Measurements from ENCODE around the gene SNX8.

The SNX8 gene

GRCh38 chr7:2271273-2272026 is 42.8 kb downstream of the SNX8 start:
- TF ChIP-seq EP300 (IDR thresholded peaks at IDR 0.05; ENCODE audit: borderline replicate concordance): no peak
- TF ChIP-seq TCF12 (IDR thresholded peaks at IDR 0.05; ENCODE audit: low read depth): no peak

- TF ChIP-seq CREB1 (IDR thresholded peaks at IDR 0.05; ENCODE audit: low read depth): no peak
- no peak for TF ChIP-seq REST (IDR thresholded peaks at IDR 0.05; ENCODE audit: low read depth)
- no peak for TF ChIP-seq EGR1 (IDR thresholded peaks at IDR 0.05)
- TF ChIP-seq CEBPB (IDR thresholded peaks at IDR 0.05): no peak
- TF ChIP-seq ZBTB7A (IDR thresholded peaks at IDR 0.05; ENCODE audit: low read depth): no peak
- TF ChIP-seq FOXM1 (IDR thresholded peaks at IDR 0.05; ENCODE audit: borderline replicate concordance, low read depth): no peak
- TF ChIP-seq, protein P1, sequence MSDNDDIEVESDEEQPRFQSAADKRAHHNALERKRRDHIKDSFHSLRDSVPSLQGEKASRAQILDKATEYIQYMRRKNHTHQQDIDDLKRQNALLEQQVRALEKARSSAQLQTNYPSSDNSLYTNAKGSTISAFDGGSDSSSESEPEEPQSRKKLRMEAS (IDR thresholded peaks at IDR 0.05): no peak
- TF ChIP-seq YY1 (IDR thresholded peaks at IDR 0.05; ENCODE audit: low read depth): no peak
- TF ChIP-seq TCF12 (IDR thresholded peaks at IDR 0.05; ENCODE audit: low read depth): no peak
- no peak for TF ChIP-seq TEAD4 (IDR thresholded peaks at IDR 0.05)
- TF ChIP-seq NFIC (IDR thresholded peaks at IDR 0.05): no peak
- no peak for TF ChIP-seq TAF1 (IDR thresholded peaks at IDR 0.05; ENCODE audit: low read depth)
- no peak for TF ChIP-seq EP300 (IDR thresholded peaks at IDR 0.05; ENCODE audit: borderline replicate concordance)
- no peak for TF ChIP-seq USF1 (IDR thresholded peaks at IDR 0.05)
- TF ChIP-seq RAD21 (IDR thresholded peaks at IDR 0.05; ENCODE audit: low read depth): no peak
These were observed 43.7 kb downstream of the SNX8 start for GRCh38 chr7:2270495-2270894.

- TF ChIP-seq REST (IDR thresholded peaks at IDR 0.05; ENCODE audit: low read depth) (no peak), TEAD4 (IDR thresholded peaks at IDR 0.05) (no peak), CREB1 (IDR thresholded peaks at IDR 0.05; ENCODE audit: low read depth) (no peak), USF1 (IDR thresholded peaks at IDR 0.05) (no peak), NFIC (IDR thresholded peaks at IDR 0.05) (no peak), YY1 (IDR thresholded peaks at IDR 0.05; ENCODE audit: low read depth) (no peak), EGR1 (IDR thresholded peaks at IDR 0.05) (no peak), TCF12 (IDR thresholded peaks at IDR 0.05; ENCODE audit: low read depth) (no peak), EP300 (IDR thresholded peaks at IDR 0.05; ENCODE audit: borderline replicate concordance) (no peak)
These were observed 44.2 kb downstream of the SNX8 start for GRCh38 chr7:2269991-2270460.

DNA sequence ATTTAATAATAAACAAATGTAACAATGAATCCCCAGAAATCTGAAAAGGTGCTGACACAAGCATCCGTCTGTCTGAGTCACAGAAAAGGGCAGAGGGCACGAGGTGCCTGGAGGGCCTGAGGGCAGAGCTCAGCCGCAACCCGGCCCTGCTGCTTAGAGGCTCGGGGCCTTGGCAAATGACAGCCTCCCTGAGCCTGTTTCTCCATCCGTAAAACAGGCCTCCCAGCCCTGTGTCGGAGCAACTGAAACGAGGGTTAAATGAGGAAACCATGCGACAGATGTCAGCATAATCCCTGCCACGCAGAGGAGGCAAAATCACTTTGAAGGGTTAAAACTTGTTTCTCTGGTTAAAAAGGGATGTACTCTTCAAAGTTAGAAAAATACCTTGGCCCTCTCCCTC is 47.3 kb downstream of the SNX8 start:
- TF ChIP-seq TEAD4 (IDR thresholded peaks at IDR 0.05) (no peak), YY1 (IDR thresholded peaks at IDR 0.05; ENCODE audit: low read depth) (no peak), REST (IDR thresholded peaks at IDR 0.05; ENCODE audit: low read depth) (no peak)

DNA sequence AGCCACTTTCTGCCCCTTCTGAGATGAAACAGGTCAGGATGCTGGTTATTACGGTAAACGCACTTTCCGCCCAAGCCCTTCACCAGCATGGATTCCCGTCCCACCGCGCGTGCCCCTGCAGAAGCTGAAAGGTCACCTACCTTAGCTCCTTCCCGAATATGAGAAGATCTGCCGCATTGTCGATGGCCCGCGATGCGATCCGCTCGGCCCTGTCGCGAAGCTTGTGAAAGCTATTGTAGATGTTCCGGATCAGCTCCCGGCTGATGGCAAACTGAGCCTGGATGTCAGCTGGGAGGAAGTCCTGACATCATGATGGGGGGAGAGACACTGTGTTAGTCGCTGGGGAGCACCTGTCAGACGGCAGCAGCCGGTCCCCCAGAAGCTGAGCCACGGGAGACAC is 50.1 kb downstream of the SNX8 start:
- TF ChIP-seq NFIC (IDR thresholded peaks at IDR 0.05): no peak
- TF ChIP-seq FOXM1 (IDR thresholded peaks at IDR 0.05; ENCODE audit: borderline replicate concordance, low read depth): no peak
- no peak for TF ChIP-seq REST (IDR thresholded peaks at IDR 0.05; ENCODE audit: low read depth)
- no peak for TF ChIP-seq CREB1 (IDR thresholded peaks at IDR 0.05; ENCODE audit: low read depth)
- TF ChIP-seq EGR1 (IDR thresholded peaks at IDR 0.05): no peak
- TF ChIP-seq EP300 (IDR thresholded peaks at IDR 0.05; ENCODE audit: borderline replicate concordance): no peak
- no peak for TF ChIP-seq CEBPB (IDR thresholded peaks at IDR 0.05)
- TF ChIP-seq RAD21 (IDR thresholded peaks at IDR 0.05; ENCODE audit: low read depth): no peak
- TF ChIP-seq TAF1 (IDR thresholded peaks at IDR 0.05; ENCODE audit: low read depth): no peak
- TF ChIP-seq TCF12 (IDR thresholded peaks at IDR 0.05; ENCODE audit: low read depth): no peak
- TF ChIP-seq TEAD4 (IDR thresholded peaks at IDR 0.05): no peak
- no peak for TF ChIP-seq USF1 (IDR thresholded peaks at IDR 0.05)
- no peak for TF ChIP-seq ZBTB7A (IDR thresholded peaks at IDR 0.05; ENCODE audit: low read depth)

All from Ishikawa (cell line).